Mesenchymal stem cell (in vitro differentiated cells and primary cell): ENCODE data around the gene S100A10.

ENCODE experiments used
- DNase-seq: peaks from one replicate; pipeline ENCODE4 v3.0.0-alpha.2; 2013
- H2AFZ ChIP-seq: one replicate; pipeline ENCODE4 v1.6.1; 2013; ENCODE audit warnings: low read depth, mild to moderate bottlenecking, control low read depth, inconsistent platforms, low read length, moderate library complexity
- H2AK5ac ChIP-seq: 2 replicates; pipeline ENCODE4 v1.6.1; 2013; ENCODE audit warnings: low read length, moderate library complexity, mild to moderate bottlenecking, inconsistent platforms; ENCODE audit not compliant: severe bottlenecking
- H2BK120ac ChIP-seq: one replicate; pipeline ENCODE4 v1.6.1; 2013; ENCODE audit warnings: low read depth, mild to moderate bottlenecking, inconsistent platforms, low read length, moderate library complexity
- H2BK12ac ChIP-seq, 2 experiments: one replicate each; pipeline ENCODE4 v1.6.1; 2013; ENCODE audit warnings: inconsistent platforms in 2 of 2, low read length in 2 of 2, mild to moderate bottlenecking in 2 of 2, moderate library complexity in 2 of 2, control low read depth in 1 of 2
- H2BK15ac ChIP-seq: one replicate; pipeline ENCODE4 v1.6.1; 2013; ENCODE audit warnings: mild to moderate bottlenecking, low read depth, inconsistent platforms; ENCODE audit not compliant: poor library complexity, severe bottlenecking
- H2BK5ac ChIP-seq: 2 replicates; pipeline ENCODE4 v1.6.1; 2013; ENCODE audit warnings: low read depth, mild to moderate bottlenecking, low read length, control low read depth, inconsistent platforms; ENCODE audit not compliant: poor library complexity, severe bottlenecking
- H3K14ac ChIP-seq, 2 experiments: one replicate each; pipeline ENCODE4 v1.6.1; 2013; ENCODE audit warnings: inconsistent platforms in 2 of 2, low read length in 2 of 2, control low read depth in 1 of 2, mild to moderate bottlenecking in 1 of 2, moderate library complexity in 1 of 2
- H3K18ac ChIP-seq, 2 experiments: one replicate each; pipeline ENCODE4 v1.6.1; 2013; ENCODE audit warnings: inconsistent platforms in 2 of 2, low read length in 2 of 2, control low read depth in 1 of 2, low read depth in 1 of 2, mild to moderate bottlenecking in 1 of 2
- H3K23ac ChIP-seq, 2 experiments: one replicate each; pipeline ENCODE4 v1.6.1; 2013; ENCODE audit warnings: inconsistent platforms in 2 of 2, low read length in 2 of 2, mild to moderate bottlenecking in 2 of 2, moderate library complexity in 2 of 2, control low read depth in 1 of 2
- H3K27ac ChIP-seq: 2 replicates; pipeline ENCODE4 v1.5.1; 2013; ENCODE audit warnings: mild to moderate bottlenecking, moderate library complexity, low read length, control low read depth, inconsistent platforms; ENCODE audit not compliant: poor library complexity, severe bottlenecking
- H3K27me3 ChIP-seq, 2 experiments: 2 replicates each; pipeline versions ENCODE4 v1.6.1 to v1.7.0; 2013; ENCODE audit warnings: low read length in 2 of 2, mild to moderate bottlenecking in 2 of 2, moderate library complexity in 2 of 2, control low read depth in 1 of 2, inconsistent platforms in 1 of 2; ENCODE audit not compliant: control insufficient read depth in 1 of 2, insufficient read depth in 1 of 2
- H3K36me3 ChIP-seq, 2 experiments: 2 replicates each; pipeline versions ENCODE4 v1.6.1 to v1.7.0; 2013; ENCODE audit warnings: low read length in 2 of 2, control low read depth in 1 of 2, inconsistent platforms in 1 of 2, low read depth in 1 of 2, mild to moderate bottlenecking in 1 of 2; ENCODE audit not compliant: insufficient read depth in 2 of 2, control insufficient read depth in 1 of 2
- H3K4ac ChIP-seq, 2 experiments: one replicate each; pipeline ENCODE4 v1.6.1; 2013; ENCODE audit warnings: inconsistent platforms in 2 of 2, low read length in 2 of 2, mild to moderate bottlenecking in 2 of 2, moderate library complexity in 2 of 2, control low read depth in 1 of 2, low read depth in 1 of 2
- H3K4me1 ChIP-seq: 2 replicates; pipeline ENCODE4 v1.6.1; 2013; ENCODE audit warnings: low read depth, low read length, control low read depth; ENCODE audit not compliant: control insufficient read depth, insufficient read depth
- H3K4me2 ChIP-seq: 2 replicates; pipeline ENCODE4 v1.6.1; 2013; ENCODE audit warnings: low read length, mild to moderate bottlenecking, inconsistent platforms; ENCODE audit not compliant: poor library complexity, severe bottlenecking
- H3K4me3 ChIP-seq, 2 experiments: 2 replicates each; pipeline versions ENCODE4 v1.5.1 to v1.7.0; 2013; ENCODE audit warnings: low read length in 2 of 2, mild to moderate bottlenecking in 2 of 2, control low read depth in 1 of 2, low read depth in 1 of 2; ENCODE audit not compliant: insufficient read depth in 1 of 2
- H3K79me1 ChIP-seq: replicated peaks from 2 replicates; pipeline ENCODE4 v1.6.1; 2013; ENCODE audit warnings: mild to moderate bottlenecking, control low read depth, low read length, inconsistent platforms; ENCODE audit not compliant: poor library complexity, severe bottlenecking
- H3K9ac ChIP-seq: 2 replicates; pipeline ENCODE4 v1.7.0; 2013; ENCODE audit warnings: mild to moderate bottlenecking, low read length, moderate library complexity
- H3K9me3 ChIP-seq: 2 replicates; pipeline ENCODE4 v1.7.0; 2013; ENCODE audit warnings: mild to moderate bottlenecking, low read length; ENCODE audit not compliant: control insufficient read depth
- H4K8ac ChIP-seq: one replicate; pipeline ENCODE4 v1.6.1; 2013; ENCODE audit warnings: inconsistent platforms, mild to moderate bottlenecking, low read length, moderate library complexity
- H4K91ac ChIP-seq: one replicate; pipeline ENCODE4 v1.6.1; 2013; ENCODE audit warnings: mild to moderate bottlenecking, low read length, inconsistent platforms
- WGBS: methylation state at CpG from one replicate; pipeline ENCODE4 v1.1.7; 2013; ENCODE audit warnings: mixed read lengths; 5-methylcytosine and 5-hydroxymethylcytosine counted together

The S100A10 gene

DNA sequence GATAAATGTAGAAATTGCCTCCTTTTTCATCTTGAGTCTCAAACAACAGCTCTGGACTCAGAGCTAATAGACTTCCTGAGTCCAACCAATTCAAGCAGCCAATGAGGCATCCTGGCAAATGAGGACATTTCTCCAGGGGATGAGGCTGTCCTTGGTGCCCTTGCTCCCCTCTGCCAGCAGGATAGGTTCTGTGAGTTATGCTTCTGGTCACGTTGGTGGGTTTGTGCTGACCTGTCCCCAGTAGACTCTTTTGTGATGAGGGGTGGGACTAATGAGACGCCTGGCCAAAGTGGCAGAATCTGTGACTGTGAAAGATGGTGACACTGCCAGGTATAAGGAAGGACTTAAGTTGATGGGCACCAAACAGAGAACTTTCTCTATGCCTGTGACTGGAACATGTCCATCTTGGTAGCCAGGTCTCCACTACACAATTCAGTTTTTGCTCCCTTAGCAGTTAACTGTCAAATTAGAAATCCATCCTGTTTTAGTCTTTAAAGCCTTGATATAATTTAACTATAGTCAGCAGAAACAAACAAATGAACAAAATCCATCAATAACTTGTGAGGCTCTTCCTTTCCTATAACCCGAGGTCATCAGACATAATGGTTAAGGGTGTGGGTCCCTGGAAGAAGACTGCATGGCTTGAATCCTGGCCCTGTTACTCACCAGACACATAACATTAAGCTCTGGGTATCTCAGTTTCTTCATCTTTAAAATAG, 48.6 kb downstream of the S100A10 start:
- Histone ChIP-seq H2BK15ac (peak overlapping the region; percentile 44), H3K4me1 (peaks cover 10% of the 10 kb centered on the region), H2AFZ (no peak overlapping the region), H3K18ac (peak overlapping the region in 1 of 2 experiments; percentile 19), H3K27ac (no peak overlapping the region), H3K23ac (no peak overlapping the region), H3K4ac (no peak overlapping the region), H2BK12ac (peak overlapping the region in 1 of 2 experiments; percentile 33), H2BK5ac (no peak overlapping the region), H3K4me2 (no peak overlapping the region), H4K91ac (no peak overlapping the region), H3K36me3 (no peaks in the 10 kb centered on the region), H2BK120ac (no peak overlapping the region), H2AK5ac (peak overlapping the region; percentile 94), H3K9ac (peak overlapping the region; percentile 87), H4K8ac (no peak overlapping the region), H3K27me3 (no peaks in the 10 kb centered on the region), H3K9me3 (no peaks in the 10 kb centered on the region), H3K14ac (no peak overlapping the region), H3K4me3 (peak overlapping the region in 1 of 2 experiments; percentile 21), H3K79me1 (no peaks in the 10 kb centered on the region)
- no peak for DNase-seq
- 94% methylated on average over 2 of the region's 3 CpGs for WGBS

DNA sequence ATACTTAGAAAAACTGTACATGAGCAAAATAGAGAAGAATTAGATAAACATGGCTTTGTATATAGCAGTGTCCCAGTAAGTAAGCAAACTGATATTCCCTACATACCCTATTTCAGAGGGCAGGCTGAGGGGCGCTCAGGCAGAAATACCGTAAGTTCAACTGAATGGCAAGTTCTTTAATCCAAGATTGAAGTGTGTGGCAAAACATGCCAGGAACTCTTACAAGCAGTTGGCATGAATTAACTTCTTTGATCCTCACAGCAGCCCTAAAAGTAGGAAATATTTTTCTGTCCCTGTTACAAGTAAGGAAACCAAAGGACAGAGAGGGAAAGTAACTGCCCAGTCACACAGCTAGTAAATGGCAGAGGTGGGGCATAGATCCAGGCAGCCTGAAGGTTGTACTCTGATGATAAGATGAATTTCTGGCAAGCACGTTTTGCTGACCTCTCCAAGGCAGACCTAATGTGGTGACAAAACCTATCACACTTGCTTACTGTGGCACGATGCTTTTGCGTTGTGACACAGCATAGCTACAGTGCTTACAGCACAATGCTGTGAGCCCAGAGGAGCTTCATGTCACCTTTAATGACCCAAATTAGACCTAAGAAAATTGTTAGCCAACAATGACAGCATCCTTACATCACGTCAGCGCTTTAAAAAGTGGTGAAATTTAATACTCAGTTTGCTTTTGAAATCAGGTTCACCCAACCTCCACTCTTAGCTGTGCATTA, 49.4 kb downstream of the S100A10 start:
- Histone ChIP-seq H3K79me1 (no peaks in the 10 kb centered on the region), H3K27ac (peak overlapping the region; percentile 46), H2BK12ac (no peak overlapping the region), H3K4me3 (peak overlapping the region in 1 of 2 experiments; percentile 21), H3K9me3 (no peaks in the 10 kb centered on the region), H2AK5ac (peak overlapping the region; percentile 7), H3K27me3 (no peaks in the 10 kb centered on the region), H2BK120ac (no peak overlapping the region), H2AFZ (no peak overlapping the region), H4K8ac (no peak overlapping the region), H3K4ac (no peak overlapping the region), H3K9ac (peak overlapping the region; percentile 87), H2BK5ac (no peak overlapping the region), H4K91ac (no peak overlapping the region), H3K23ac (no peak overlapping the region), H3K4me1 (peaks cover 10% of the 10 kb centered on the region), H3K4me2 (no peak overlapping the region), H3K14ac (no peak overlapping the region), H2BK15ac (peak overlapping the region; percentile 30), H3K36me3 (no peaks in the 10 kb centered on the region), H3K18ac (peak overlapping the region in 1 of 2 experiments; percentile 2)
- WGBS: 84% methylated on average over 7 of the region's 7 CpGs
- DNase-seq: peak; percentile 33

DNA sequence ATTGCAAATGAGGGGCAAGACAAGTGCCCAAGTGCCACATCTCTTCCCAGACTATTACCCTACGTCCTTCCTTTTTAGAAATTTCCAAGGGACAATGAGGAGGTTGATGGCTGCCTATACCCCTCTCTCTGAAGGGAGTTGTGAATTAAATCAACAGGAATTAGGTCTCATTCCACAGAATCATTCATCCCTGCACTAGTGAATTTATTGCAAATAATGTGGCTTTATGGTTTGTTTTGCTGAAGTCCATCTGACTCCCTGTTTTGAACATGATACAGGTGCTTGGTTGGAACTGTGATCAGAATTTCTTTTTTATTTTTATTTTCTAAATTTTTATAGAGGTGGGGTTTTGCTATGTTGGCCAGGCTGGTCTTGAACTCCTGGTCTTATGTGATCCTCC, 50.1 kb downstream of the S100A10 start:
- no peak overlapping the region for H3K23ac ChIP-seq
- WGBS: no CpG with 5 or more reads among the region's 1 CpG

DNA sequence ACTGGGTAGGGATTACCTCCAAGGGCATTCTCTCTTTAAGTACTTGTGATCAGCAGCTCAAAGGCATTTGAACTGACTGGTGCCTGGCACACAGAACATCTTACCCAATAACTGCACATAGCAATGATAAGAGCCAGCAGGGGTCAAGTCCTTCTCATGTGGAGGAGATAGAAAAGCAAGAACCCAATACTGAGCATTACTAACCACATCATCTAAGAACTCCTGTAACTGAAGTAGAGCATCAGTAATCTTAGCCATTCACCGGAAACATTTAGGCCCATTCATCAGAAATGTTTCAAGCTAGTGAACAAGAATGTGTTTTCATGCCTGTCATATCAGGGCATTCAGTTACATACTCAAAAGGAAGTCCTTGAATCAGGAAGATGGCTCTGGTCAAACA, 50.8 kb downstream of the S100A10 start:
- H3K14ac ChIP-seq: no peak overlapping the region
- no peak overlapping the region for H2AFZ ChIP-seq
- H3K27me3 ChIP-seq: no peaks in the 10 kb centered on the region
- H2AK5ac ChIP-seq: no peak overlapping the region
- no peak overlapping the region for H4K91ac ChIP-seq
- no peak overlapping the region for H2BK12ac ChIP-seq
- peak overlapping the region; percentile 46 for H3K27ac ChIP-seq
- H3K18ac ChIP-seq: no peak overlapping the region
- H3K4me3 ChIP-seq: no peak overlapping the region
- no peak overlapping the region for H2BK15ac ChIP-seq
- WGBS: 100% methylated on average over 1 of the region's 1 CpG
- DNase-seq: peak; percentile 38
- peak overlapping the region; percentile 0 for H3K9ac ChIP-seq
- peaks cover 10% of the 10 kb centered on the region for H3K4me1 ChIP-seq
- no peak overlapping the region for H2BK5ac ChIP-seq
- H3K4me2 ChIP-seq: no peak overlapping the region
- H3K4ac ChIP-seq: no peak overlapping the region
- no peak overlapping the region for H4K8ac ChIP-seq
- no peak overlapping the region for H2BK120ac ChIP-seq
- H3K9me3 ChIP-seq: no peaks in the 10 kb centered on the region
- H3K23ac ChIP-seq: no peak overlapping the region
- H3K36me3 ChIP-seq: no peaks in the 10 kb centered on the region
- no peaks in the 10 kb centered on the region for H3K79me1 ChIP-seq

More for the DNA sequence above, 50.1 kb downstream of the S100A10 start:
- H2AFZ ChIP-seq: no peak overlapping the region
- no peaks in the 10 kb centered on the region for H3K36me3 ChIP-seq
- peaks cover 10% of the 10 kb centered on the region for H3K4me1 ChIP-seq
- H3K9ac ChIP-seq: peak overlapping the region; percentile 87
- no peak overlapping the region for H3K4ac ChIP-seq
- H3K79me1 ChIP-seq: no peaks in the 10 kb centered on the region
- peak overlapping the region; percentile 87 for H3K27ac ChIP-seq
- H4K91ac ChIP-seq: no peak overlapping the region
- peak overlapping the region; percentile 83 for H2AK5ac ChIP-seq
- H3K18ac ChIP-seq: no peak overlapping the region
- no peak overlapping the region for H2BK15ac ChIP-seq
- H3K27me3 ChIP-seq: no peaks in the 10 kb centered on the region
- DNase-seq: no peak
- H2BK5ac ChIP-seq: peak overlapping the region; percentile 79
- no peak overlapping the region for H3K4me3 ChIP-seq
- peak overlapping the region; percentile 4 for H3K4me2 ChIP-seq
- H2BK120ac ChIP-seq: no peak overlapping the region
- H4K8ac ChIP-seq: no peak overlapping the region
- H3K9me3 ChIP-seq: no peaks in the 10 kb centered on the region
- H3K14ac ChIP-seq: no peak overlapping the region
- H2BK12ac ChIP-seq: no peak overlapping the region
